ENCODE measurements around the gene PTDSS2. TPM values are rescaled to one million over a fixed set of nuclear protein-coding genes. Genes with fewer than 3 reads are reported as not detected.
A peak's percentile ranks its signal among the peaks of the same experiment; 100 is the strongest.

Gene PTDSS2
- total and polyA plus RNA-seq, 2 of the 4 experiments (the other 2 are of a cell fraction), result 23.5 to 26.6 TPM

- Histone ChIP-seq H3K4ac (ENCODE audit: low read depth, low read length) (peak overlapping the region; percentile 76), H2AK5ac (ENCODE audit: low read depth, low read length) (peak overlapping the region; percentile 49), H3K14ac (replicated peaks; ENCODE audit: low read depth, low read length) (no peak overlapping the region), H2BK5ac (ENCODE audit: low read depth, low read length, poor library complexity, severe bottlenecking) (no peak overlapping the region), H2BK15ac (ENCODE audit: low read depth, low read length) (no peak overlapping the region), H4K20me1 (ENCODE audit: insufficient read depth, low read length) (peaks cover 15% of the 10 kb centered on the region), H3K9me1 (ENCODE audit: insufficient read depth, low read length) (peaks cover 3% of the 10 kb centered on the region), H3K18ac (ENCODE audit: low read depth, low read length) (no peak overlapping the region), H2BK20ac (ENCODE audit: low read depth, low read length) (no peak overlapping the region), H4K8ac (ENCODE audit: low read depth in 2 of 2, low read length in 2 of 2) (peak overlapping the region; percentile 24 to 74; a peak in 3 of 4 replicates), H3K4me2 (ENCODE audit: low read depth, low read length) (peak overlapping the region; percentile 68; the same call in 1 of the 2 replicates), H4K5ac (ENCODE audit: low read depth, low read length) (peak overlapping the region; percentile 22; the same call in 1 of the 2 replicates), H2BK120ac (ENCODE audit: low read depth, low read length) (no peak overlapping the region), H3K23ac (ENCODE audit: low read depth, low read length) (peak overlapping the region; percentile 55), H3K56ac (ENCODE audit: extremely low read depth, insufficient read depth, low read length) (no peak overlapping the region), H3K79me1 (ENCODE audit: low read depth in 1 of 2, low read length in 2 of 2) (peaks cover 28 to 80% of the 10 kb centered on the region in 2 experiments), H3K27ac (ENCODE audit: insufficient read depth, low read length) (peak overlapping the region; percentile 27; the same call in 1 of the 2 replicates), H3K9me3 (ENCODE audit: control insufficient read depth, insufficient read depth, low read length) (no peaks in the 10 kb centered on the region), H3K9ac (ENCODE audit: low read depth, low read length) (peak overlapping the region; percentile 39; the same call in 1 of the 2 replicates), H3K36me3 (ENCODE audit: control insufficient read depth, insufficient read depth, low read length) (peaks cover 34% of the 10 kb centered on the region), H4K91ac (ENCODE audit: insufficient read depth, low read depth, low read length) (peak overlapping the region; percentile 23; the same call in 1 of the 2 replicates), H2AFZ (replicated peaks; ENCODE audit: low read length, poor library complexity) (no peak overlapping the region), H2AK9ac (replicated peaks; ENCODE audit: low read depth, low read length, poor library complexity) (peak overlapping the region; percentile 91), H3K4me3 (ENCODE audit: insufficient read depth, low read depth, low read length) (peak overlapping the region; percentile 10; the same call in 1 of the 2 replicates), H3K27me3 (ENCODE audit: control insufficient read depth, insufficient read depth, low read length) (no peaks in the 10 kb centered on the region), H3K4me1 (ENCODE audit: control insufficient read depth, insufficient read depth, low read length) (peaks cover 12% of the 10 kb centered on the region)
- 72% methylated on average over 8 of the region's 24 CpGs; no CpG with 5 or more reads in 1 of the 2 experiments for WGBS, 2 experiments (ENCODE audit: extremely low coverage in 2 of 2, insufficient read length in 1 of 2)
- ATAC-seq (ENCODE audit: low read depth) (no peak), DNase-seq (peak; percentile 19)
- no TSS peak for BruUV-seq (replicated peaks)
- CTCF ChIA-PET, result no interaction called here
- intact Hi-C loops (cut with micrococcal nuclease) (no loop called here), in situ Hi-C loops (cut with MboI; ENCODE audit: low sequenced_read_pairs) (no loop called here), dilution Hi-C loops (cut with HindIII; ENCODE audit: low sequenced_read_pairs, unreplicated experiment) (no loop called here)
- TF ChIP-seq FOS (IDR thresholded peaks at IDR 0.05; ENCODE audit: low read depth, low read length), result no peak
- no peak for TF ChIP-seq MAFK (IDR thresholded peaks at IDR 0.05; ENCODE audit: low read depth, low read length)
- TF ChIP-seq NFE2L2 (IDR thresholded peaks at IDR 0.05; ENCODE audit: low read depth, low read length), result no peak
- TF ChIP-seq, protein P1, sequence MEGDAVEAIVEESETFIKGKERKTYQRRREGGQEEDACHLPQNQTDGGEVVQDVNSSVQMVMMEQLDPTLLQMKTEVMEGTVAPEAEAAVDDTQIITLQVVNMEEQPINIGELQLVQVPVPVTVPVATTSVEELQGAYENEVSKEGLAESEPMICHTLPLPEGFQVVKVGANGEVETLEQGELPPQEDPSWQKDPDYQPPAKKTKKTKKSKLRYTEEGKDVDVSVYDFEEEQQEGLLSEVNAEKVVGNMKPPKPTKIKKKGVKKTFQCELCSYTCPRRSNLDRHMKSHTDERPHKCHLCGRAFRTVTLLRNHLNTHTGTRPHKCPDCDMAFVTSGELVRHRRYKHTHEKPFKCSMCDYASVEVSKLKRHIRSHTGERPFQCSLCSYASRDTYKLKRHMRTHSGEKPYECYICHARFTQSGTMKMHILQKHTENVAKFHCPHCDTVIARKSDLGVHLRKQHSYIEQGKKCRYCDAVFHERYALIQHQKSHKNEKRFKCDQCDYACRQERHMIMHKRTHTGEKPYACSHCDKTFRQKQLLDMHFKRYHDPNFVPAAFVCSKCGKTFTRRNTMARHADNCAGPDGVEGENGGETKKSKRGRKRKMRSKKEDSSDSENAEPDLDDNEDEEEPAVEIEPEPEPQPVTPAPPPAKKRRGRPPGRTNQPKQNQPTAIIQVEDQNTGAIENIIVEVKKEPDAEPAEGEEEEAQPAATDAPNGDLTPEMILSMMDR (conservative IDR thresholded peaks at IDR 0.05; ENCODE audit: low read depth, low read length), result no peak
- no peak for TF ChIP-seq MAZ (IDR thresholded peaks at IDR 0.05; ENCODE audit: borderline replicate concordance, low read depth, low read length)
- TF ChIP-seq ELK1 (IDR thresholded peaks at IDR 0.05; ENCODE audit: borderline replicate concordance, low read depth, low read length), result no peak
- TF ChIP-seq CEBPB (IDR thresholded peaks at IDR 0.05; ENCODE audit: low read depth, low read length), result peak; percentile 43; the same call in 1 of the 2 replicates
- POLR2A ChIA-PET (ENCODE audit: unreplicated experiment), result no interaction called here
Measured at GRCh38 chr11:503179-503981, 53.3 kb downstream of the PTDSS2 start.
